Activated T-cell treated with anti-CD3 and anti-CD28 coated beads, Interleukin-2, amount 50 U/mL, for 72 hours (primary cell): Measurements from ENCODE around the gene SLC38A8. TPM values are rescaled to one million over a fixed set of nuclear protein-coding genes. Genes with fewer than 3 reads are reported as not detected.
A peak's percentile ranks its signal among the peaks of the same experiment; 100 is the strongest.

ENCODE experiments used
- ATAC-seq, 2 donors: fragments of 150-1000 bp; cut with Tn5 transposase; replicated peaks in 1 of 2; 2 replicates each; pipeline ENCODE4 v1.10.0; 2021; ENCODE audit warnings: moderate library complexity in 2 of 2, mild to moderate bottlenecking in 1 of 2
- DNase-seq, 2 donors: peaks; one replicate each; pipeline ENCODE4 v3.0.0; 2021 to 2022; ENCODE audit warnings: mixed read lengths in 1 of 2
- H3K27ac Mint-ChIP-seq: one replicate; pipeline ENCODE4 v1.8.0; 2022; ENCODE audit warnings: mild to moderate bottlenecking, moderate library complexity, mixed read lengths
- H3K27me3 Mint-ChIP-seq: one replicate; pipeline ENCODE4 v1.8.0; 2022; ENCODE audit warnings: low read depth, mixed read lengths
- H3K36me3 Mint-ChIP-seq, 2 donors: one replicate each; pipeline ENCODE4 v1.8.0; 2022; ENCODE audit warnings: mixed read lengths in 2 of 2, mild to moderate bottlenecking in 1 of 2; ENCODE audit not compliant: insufficient read depth in 2 of 2
- H3K4me1 Mint-ChIP-seq: one replicate; pipeline ENCODE4 v1.8.0; 2022; ENCODE audit warnings: low read depth, mixed read lengths
- H3K4me3 Mint-ChIP-seq, 2 donors: one replicate each; pipeline ENCODE4 v1.8.0; 2022; ENCODE audit warnings: mild to moderate bottlenecking in 2 of 2, mixed read lengths in 2 of 2, moderate library complexity in 2 of 2
- H3K9me3 Mint-ChIP-seq, 2 donors: one replicate each; pipeline ENCODE4 v1.8.0; 2022; ENCODE audit warnings: mixed read lengths in 2 of 2
- total RNA-seq, 2 donors: library from RNA; stranded (reverse); gene quantifications; one replicate each; pipeline ENCODE4 v1.2.3, GENCODE V29; 2022

The SLC38A8 gene
- total RNA-seq, 2 donors from 2014 or later: not detected

DNA sequence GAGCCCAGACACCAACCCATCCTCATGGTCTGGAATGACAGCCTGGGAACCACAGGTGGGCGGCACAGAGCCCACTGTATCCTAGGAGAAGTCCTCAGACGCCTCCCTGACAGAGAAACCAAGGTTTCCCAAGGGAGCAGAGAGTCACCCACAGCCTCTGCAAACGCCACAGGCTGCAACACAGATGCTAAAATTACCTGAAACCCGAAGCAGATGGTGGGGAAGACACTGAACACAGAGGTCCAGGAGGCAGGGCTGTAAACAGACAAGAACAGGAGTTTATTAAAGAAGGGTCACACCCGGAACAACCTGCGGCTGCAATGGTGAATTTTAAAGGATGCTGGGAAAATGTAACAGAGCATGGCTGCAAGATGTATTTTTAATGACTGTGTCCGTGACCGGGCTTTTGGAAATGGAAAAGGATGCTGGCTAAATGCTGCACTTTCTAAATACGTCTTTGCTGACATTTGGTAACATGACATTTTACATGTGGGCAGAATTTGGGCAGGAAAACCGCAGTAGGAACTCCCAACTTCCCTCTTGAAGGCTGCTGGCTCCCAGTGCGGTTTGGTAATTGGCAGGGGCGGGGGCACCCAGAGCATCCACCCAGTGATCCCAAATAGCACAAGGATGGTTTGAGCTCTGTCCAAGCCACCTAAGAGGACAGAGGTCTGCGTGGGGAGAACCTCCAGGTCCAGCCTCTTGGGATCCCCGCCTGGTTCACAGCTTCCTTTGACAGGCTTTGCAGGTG lies 13.1 kb downstream of the SLC38A8 start:
- H3K36me3 Mint-ChIP-seq: no peaks in the 10 kb centered on the region
- ATAC-seq (no peak), DNase-seq (no peak)
- no peaks in the 10 kb centered on the region for H3K9me3 Mint-ChIP-seq
- no peak overlapping the region for H3K4me3 Mint-ChIP-seq
- H3K27ac Mint-ChIP-seq: no peak overlapping the region
- H3K27me3 Mint-ChIP-seq: peaks cover 33% of the 10 kb centered on the region
- peaks cover 16% of the 10 kb centered on the region for H3K4me1 Mint-ChIP-seq

GRCh38 chr16:84027625-84028024 lies 15.0 kb downstream of the SLC38A8 start:
- H3K27ac Mint-ChIP-seq: no peak overlapping the region
- no peaks in the 10 kb centered on the region for H3K36me3 Mint-ChIP-seq
- ATAC-seq (no peak), DNase-seq (no peak)
- peaks cover 39% of the 10 kb centered on the region for H3K27me3 Mint-ChIP-seq
- H3K9me3 Mint-ChIP-seq: no peaks in the 10 kb centered on the region
- H3K4me1 Mint-ChIP-seq: peaks cover 16% of the 10 kb centered on the region
- H3K4me3 Mint-ChIP-seq: no peak overlapping the region

DNA sequence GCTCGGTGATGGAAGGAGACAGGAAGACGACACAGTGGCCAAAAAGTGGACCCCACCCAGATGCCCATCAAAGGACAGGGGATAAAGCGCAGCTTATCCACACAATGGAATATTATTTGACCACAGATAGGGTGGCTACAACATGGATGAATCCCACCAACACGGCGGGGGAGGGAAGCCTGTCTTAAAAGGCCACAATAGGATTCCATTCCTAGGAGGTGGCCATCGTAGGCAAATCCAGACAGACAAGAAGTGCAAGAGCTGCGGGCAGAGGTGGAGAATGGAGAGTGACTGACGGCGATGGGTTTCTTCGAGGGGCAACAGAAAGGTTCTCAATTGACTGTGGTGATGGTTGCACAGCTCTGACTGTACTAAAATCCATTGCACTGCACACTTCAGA lies 16.0 kb downstream of the SLC38A8 start:
- H3K9me3 Mint-ChIP-seq: no peaks in the 10 kb centered on the region
- peaks cover 39% of the 10 kb centered on the region for H3K27me3 Mint-ChIP-seq
- H3K4me3 Mint-ChIP-seq: no peak overlapping the region
- H3K27ac Mint-ChIP-seq: no peak overlapping the region
- H3K4me1 Mint-ChIP-seq: peaks cover 16% of the 10 kb centered on the region
- ATAC-seq: no peak
- H3K36me3 Mint-ChIP-seq: peaks cover 0 to under 1% of the 10 kb centered on the region in 2 donors
- DNase-seq: no peak

- H3K9me3 Mint-ChIP-seq: peaks cover 3 to 4% of the 10 kb centered on the region in 2 donors
- no peak overlapping the region for H3K27ac Mint-ChIP-seq
- peaks cover 3 to 4% of the 10 kb centered on the region in 2 donors for H3K36me3 Mint-ChIP-seq
- DNase-seq (no peak), ATAC-seq (no peak)
- H3K4me3 Mint-ChIP-seq: no peak overlapping the region
- H3K4me1 Mint-ChIP-seq: peaks cover 8% of the 10 kb centered on the region
- peaks cover 30% of the 10 kb centered on the region for H3K27me3 Mint-ChIP-seq
Measured at GRCh38 chr16:84024854-84025253, 17.7 kb downstream of the SLC38A8 start.

GRCh38 chr16:84022644-84023043 lies 20.0 kb downstream of the SLC38A8 start:
- Mint-ChIP-seq H3K4me1 (no peaks in the 10 kb centered on the region), H3K36me3 (peaks cover 3 to 4% of the 10 kb centered on the region in 2 donors), H3K27ac (no peak overlapping the region), H3K4me3 (no peak overlapping the region), H3K9me3 (peaks cover 3 to 9% of the 10 kb centered on the region in 2 donors), H3K27me3 (peaks cover 20% of the 10 kb centered on the region)
- ATAC-seq (no peak), DNase-seq (no peak)

DNA sequence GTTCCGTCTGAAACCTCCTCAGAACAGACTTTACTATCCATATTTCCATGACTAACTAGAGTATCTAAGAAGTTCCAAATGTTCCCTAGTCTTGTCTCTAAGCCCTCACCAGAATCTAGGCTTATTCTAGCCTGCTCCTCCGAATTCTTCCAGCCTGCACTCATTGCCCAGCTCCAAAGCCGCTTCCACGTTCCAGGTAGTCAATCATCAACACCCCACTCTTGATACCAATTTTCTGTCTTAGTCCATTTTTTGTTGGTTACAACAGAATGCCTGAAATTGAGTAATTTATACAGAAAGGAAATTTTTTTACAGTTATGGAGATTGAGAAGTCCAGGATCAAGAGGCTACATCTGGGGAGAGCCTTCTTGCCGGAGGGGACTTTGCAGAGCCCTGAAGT lies 21.1 kb downstream of the SLC38A8 start:
- Mint-ChIP-seq H3K27me3 (peaks cover 12% of the 10 kb centered on the region), H3K4me1 (no peaks in the 10 kb centered on the region), H3K9me3 (peaks cover 3 to 9% of the 10 kb centered on the region in 2 donors), H3K36me3 (peaks cover 3 to 4% of the 10 kb centered on the region in 2 donors), H3K27ac (no peak overlapping the region), H3K4me3 (no peak overlapping the region)
- no peak for ATAC-seq
- DNase-seq: no peak

GRCh38 chr16:84020353-84020752 lies 22.2 kb downstream of the SLC38A8 start:
- no peak for ATAC-seq
- no peak overlapping the region for H3K27ac Mint-ChIP-seq
- H3K27me3 Mint-ChIP-seq: peaks cover 10% of the 10 kb centered on the region
- peaks cover 3 to 4% of the 10 kb centered on the region in 2 donors for H3K36me3 Mint-ChIP-seq
- H3K4me3 Mint-ChIP-seq: no peak overlapping the region
- no peaks in the 10 kb centered on the region for H3K4me1 Mint-ChIP-seq
- DNase-seq: no peak
- H3K9me3 Mint-ChIP-seq: peaks cover 3 to 9% of the 10 kb centered on the region in 2 donors

DNA sequence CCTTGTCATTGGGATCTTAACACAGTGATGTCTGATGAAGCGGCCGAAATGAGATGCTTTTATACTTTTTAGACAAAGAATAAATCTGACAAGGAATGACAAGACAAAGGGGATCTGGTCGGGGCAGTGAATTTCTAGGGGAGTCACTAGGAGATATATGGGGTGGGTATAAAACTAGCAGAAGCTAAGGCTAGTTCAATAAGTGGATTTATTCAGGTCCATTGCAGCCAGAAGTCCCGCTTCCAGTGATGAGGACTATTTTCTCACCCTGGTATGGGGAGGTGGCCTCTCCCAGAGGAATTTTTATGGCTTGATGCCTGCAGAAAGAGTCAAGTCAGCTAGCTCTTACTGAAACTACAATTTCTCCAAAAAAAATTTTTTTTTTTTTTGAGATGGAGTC lies 23.9 kb downstream of the SLC38A8 start:
- Mint-ChIP-seq H3K27me3 (peaks cover 10% of the 10 kb centered on the region), H3K9me3 (peaks cover 3 to 9% of the 10 kb centered on the region in 2 donors), H3K36me3 (peaks cover 3 to 4% of the 10 kb centered on the region in 2 donors), H3K27ac (no peak overlapping the region), H3K4me1 (peaks cover 11% of the 10 kb centered on the region), H3K4me3 (no peak overlapping the region)
- ATAC-seq: no peak
- no peak for DNase-seq

DNA sequence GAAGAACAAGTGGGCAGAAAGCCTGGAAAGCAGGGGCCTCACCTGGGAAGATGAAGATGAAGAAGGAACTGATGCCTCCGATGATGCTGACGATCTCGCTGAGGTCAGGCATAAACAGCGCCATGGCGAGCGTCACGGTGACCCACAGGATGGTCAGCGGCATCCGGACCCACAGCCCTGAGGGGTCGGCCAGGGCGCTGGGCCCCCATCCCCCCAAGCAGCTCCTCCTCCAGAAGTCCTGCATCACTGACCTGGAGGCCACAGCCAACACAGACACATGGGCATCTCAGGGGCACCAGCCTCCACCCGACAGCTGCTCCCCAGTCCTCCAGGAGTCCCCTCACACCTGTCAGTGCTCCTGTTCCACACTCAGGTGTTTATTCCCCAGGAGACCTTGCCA lies 26.1 kb downstream of the SLC38A8 start:
- peaks cover 2 to 3% of the 10 kb centered on the region in 2 donors for H3K36me3 Mint-ChIP-seq
- ATAC-seq: no peak
- no peak overlapping the region for H3K27ac Mint-ChIP-seq
- H3K9me3 Mint-ChIP-seq: peaks cover 2 to 8% of the 10 kb centered on the region in 2 donors
- H3K27me3 Mint-ChIP-seq: no peaks in the 10 kb centered on the region
- H3K4me3 Mint-ChIP-seq: no peak overlapping the region
- no peak for DNase-seq
- peaks cover 12% of the 10 kb centered on the region for H3K4me1 Mint-ChIP-seq

DNA sequence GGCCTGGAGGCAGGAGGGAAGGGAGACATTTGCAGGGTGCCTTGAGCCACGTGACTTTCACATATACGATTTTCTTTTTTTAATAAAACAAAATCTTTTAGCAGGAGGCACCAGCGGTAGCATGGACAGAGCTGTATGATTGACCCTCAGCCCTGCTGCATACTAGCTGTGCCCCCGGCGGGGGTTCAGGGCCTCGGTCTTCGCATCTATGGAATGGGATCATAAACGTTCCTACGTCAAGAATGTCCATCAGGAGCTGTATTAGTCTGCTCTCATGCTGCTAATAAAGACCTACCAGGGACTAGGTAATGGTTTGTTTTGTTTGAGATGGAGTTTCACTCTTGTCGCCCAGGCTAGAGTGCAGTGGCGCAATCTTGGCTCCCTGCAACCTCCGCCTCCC lies 27.2 kb downstream of the SLC38A8 start:
- ATAC-seq: no peak
- DNase-seq: no peak
- no peaks in the 10 kb centered on the region for H3K36me3 Mint-ChIP-seq
- no peak overlapping the region for H3K27ac Mint-ChIP-seq
- peaks cover 0 to 5% of the 10 kb centered on the region in 2 donors for H3K9me3 Mint-ChIP-seq
- no peaks in the 10 kb centered on the region for H3K27me3 Mint-ChIP-seq
- H3K4me3 Mint-ChIP-seq: no peak overlapping the region
- peaks cover 12% of the 10 kb centered on the region for H3K4me1 Mint-ChIP-seq

- Mint-ChIP-seq H3K4me3 (peak overlapping the region in 1 of 2 donors; percentile 13), H3K36me3 (no peaks in the 10 kb centered on the region), H3K27me3 (no peaks in the 10 kb centered on the region), H3K9me3 (peaks cover 0 to 5% of the 10 kb centered on the region in 2 donors), H3K4me1 (peaks cover 12% of the 10 kb centered on the region), H3K27ac (no peak overlapping the region)
- DNase-seq: no peak
- ATAC-seq: no peak
Measured at GRCh38 chr16:84014570-84015327, 27.8 kb downstream of the SLC38A8 start.

GRCh38 chr16:84013787-84014569 lies 28.6 kb downstream of the SLC38A8 start:
- Mint-ChIP-seq H3K27ac (no peak overlapping the region), H3K27me3 (no peaks in the 10 kb centered on the region), H3K4me3 (peak overlapping the region in 1 of 2 donors; percentile 13), H3K4me1 (peaks cover 12% of the 10 kb centered on the region), H3K36me3 (no peaks in the 10 kb centered on the region), H3K9me3 (peaks cover 0 to 5% of the 10 kb centered on the region in 2 donors)
- ATAC-seq (peak; percentile 86 to 88), DNase-seq (peak; percentile 79 to 86)

GRCh38 chr16:84009282-84009681 lies 33.3 kb downstream of the SLC38A8 start:
- peaks cover 6% of the 10 kb centered on the region for H3K4me1 Mint-ChIP-seq
- no peaks in the 10 kb centered on the region for H3K9me3 Mint-ChIP-seq
- no peak overlapping the region for H3K27ac Mint-ChIP-seq
- ATAC-seq (no peak), DNase-seq (no peak)
- H3K27me3 Mint-ChIP-seq: no peaks in the 10 kb centered on the region
- no peaks in the 10 kb centered on the region for H3K36me3 Mint-ChIP-seq
- H3K4me3 Mint-ChIP-seq: no peak overlapping the region
